Right kidney (tissue), 1 donor: ENCODE measurements around the gene HMCN1.

ENCODE experiments used
- DNase-seq: peaks from one replicate; pipeline ENCODE4 v3.0.0-alpha.2; 2016

Gene HMCN1

GRCh38 chr1:185971688-185972087 lies 237.5 kb downstream of the HMCN1 start:
- no peak for DNase-seq

- DNase-seq: no peak
These were observed 238.1 kb downstream of the HMCN1 start for GRCh38 chr1:185972096-185972850.

GRCh38 chr1:185973645-185974044 lies 239.5 kb downstream of the HMCN1 start:
- no peak for DNase-seq

- no peak for DNase-seq
These were observed 240.4 kb downstream of the HMCN1 start for GRCh38 chr1:185974367-185975170.

GRCh38 chr1:185980891-185981290 lies 246.7 kb downstream of the HMCN1 start:
- DNase-seq: no peak

GRCh38 chr1:185984113-185984836 lies 250.1 kb downstream of the HMCN1 start:
- no peak for DNase-seq

- DNase-seq: no peak
These were observed 253.6 kb downstream of the HMCN1 start for GRCh38 chr1:185987611-185988321.

GRCh38 chr1:185990565-185990964 lies 256.4 kb downstream of the HMCN1 start:
- DNase-seq: no peak

- DNase-seq: no peak
These were observed 257.1 kb downstream of the HMCN1 start for GRCh38 chr1:185991266-185991665.

GRCh38 chr1:185996211-185996610 lies 262.0 kb downstream of the HMCN1 start:
- DNase-seq: no peak

- DNase-seq: no peak
These were observed 264.2 kb downstream of the HMCN1 start for GRCh38 chr1:185998391-185998790.

- no peak for DNase-seq
These were observed 268.2 kb downstream of the HMCN1 start for GRCh38 chr1:186002406-186002805.

- DNase-seq: no peak
These were observed 275.0 kb downstream of the HMCN1 start for GRCh38 chr1:186009039-186009737.

- no peak for DNase-seq
These were observed 280.3 kb downstream of the HMCN1 start for GRCh38 chr1:186014370-186015037.

GRCh38 chr1:186016856-186017255 lies 282.7 kb downstream of the HMCN1 start:
- DNase-seq: no peak

- DNase-seq: no peak
These were observed 288.0 kb downstream of the HMCN1 start for GRCh38 chr1:186022184-186022583.

GRCh38 chr1:186026946-186027345 lies 292.8 kb downstream of the HMCN1 start:
- no peak for DNase-seq

- no peak for DNase-seq
These were observed 293.4 kb downstream of the HMCN1 start for GRCh38 chr1:186027621-186028020.

- DNase-seq: no peak
These were observed 296.3 kb downstream of the HMCN1 start for GRCh38 chr1:186030453-186030852.

GRCh38 chr1:186033847-186034271 lies 299.7 kb downstream of the HMCN1 start:
- no peak for DNase-seq

GRCh38 chr1:186042230-186042629 lies 308.0 kb downstream of the HMCN1 start:
- no peak for DNase-seq
